K562 (cell line): ENCODE measurements around the gene FGF22. TPM values are rescaled to one million over a fixed set of nuclear protein-coding genes. Genes with fewer than 3 reads are reported as not detected.
A peak's percentile ranks its signal among the peaks of the same experiment; 100 is the strongest.

ENCODE experiments used
- ATF2 ChIP-seq: sonication (generic); formaldehyde crosslinking; IDR thresholded peaks from 2 replicates; pipeline ENCODE4 v1.8.1; 2022; ENCODE audit warnings: missing genetic modification reagents
- CBX1 ChIP-seq: sonication (generic); IDR thresholded peaks from 2 replicates; pipeline ENCODE4 v1.6.1; 2016; ENCODE audit warnings: antibody characterized with exemption, low read depth, mild to moderate bottlenecking
- CCNT2 ChIP-seq: IDR thresholded peaks from 2 replicates; pipeline ENCODE4 v1.6.1; 2011; ENCODE audit warnings: borderline replicate concordance, low read depth, mild to moderate bottlenecking, moderate library complexity, mixed read lengths, low read length; ENCODE audit not compliant: insufficient read length; ENCODE audit errors: extremely low read depth
- E2F6 ChIP-seq, 2 experiments: IDR thresholded peaks; 2 replicates each; pipeline ENCODE4 v1.6.1; 2011; ENCODE audit warnings: borderline replicate concordance in 1 of 2, control low read depth in 1 of 2, low read depth in 1 of 2, low read length in 1 of 2, mild to moderate bottlenecking in 1 of 2, mixed read lengths in 1 of 2, moderate library complexity in 1 of 2; ENCODE audit not compliant: insufficient read depth in 1 of 2, insufficient read length in 1 of 2, poor library complexity in 1 of 2, severe bottlenecking in 1 of 2; ENCODE audit errors: extremely low read depth in 1 of 2
- EGR1 ChIP-seq: fragments of 450-650 bp; conservative IDR thresholded peaks from 2 replicates; pipeline ENCODE4 v1.6.1; 2017; ENCODE audit warnings: mild to moderate bottlenecking
- ELF1 ChIP-seq: fragments of 200-800 bp; sonication (Bioruptor generic); IDR thresholded peaks from 2 replicates; pipeline ENCODE4 v1.6.1; 2016; ENCODE audit warnings: missing genetic modification characterization, missing compliant biosample characterization
- ERF ChIP-seq: fragments of 450-650 bp; formaldehyde crosslinking; IDR thresholded peaks from 2 replicates; pipeline ENCODE4 v1.4.0; 2020; ENCODE audit warnings: mild to moderate bottlenecking, mixed read lengths
- HMGN3 ChIP-seq: IDR thresholded peaks from 2 replicates; pipeline ENCODE4 v1.6.1; 2011; ENCODE audit warnings: borderline replicate concordance, low read depth, mild to moderate bottlenecking, mixed read lengths, low read length; ENCODE audit not compliant: insufficient read length; ENCODE audit errors: extremely low read depth
- HNRNPL ChIP-seq: fragments of 200-400 bp; formaldehyde crosslinking; IDR thresholded peaks from 2 replicates; pipeline ENCODE4 v1.6.1; 2017; ENCODE audit warnings: low read depth, mild to moderate bottlenecking, low read length
- ID3 ChIP-seq, 2 experiments: fragments of 250-450 bp in 1 of 2; fragments of 450-650 bp in 1 of 2; sonication (Bioruptor Pico) in 1 of 2; IDR thresholded peaks; 2 replicates each; pipeline versions ENCODE4 v1.6.1 to v1.8.0; 2016 to 2021; ENCODE audit warnings: mild to moderate bottlenecking in 2 of 2, moderate library complexity in 2 of 2, missing compliant biosample characterization in 1 of 2, missing genetic modification characterization in 1 of 2
- KLF13 ChIP-seq: fragments of 450-650 bp; IDR thresholded peaks from 2 replicates; pipeline ENCODE4 v1.6.1; 2016; ENCODE audit warnings: missing genetic modification characterization, low read depth, mild to moderate bottlenecking, missing compliant biosample characterization, moderate library complexity, borderline replicate concordance
- KLF16 ChIP-seq: IDR thresholded peaks from 2 replicates; pipeline ENCODE4 v1.6.1; 2016; ENCODE audit warnings: antibody characterized with exemption
- MCM7 ChIP-seq, 2 experiments: fragments of 450-650 bp; IDR thresholded peaks; 2 replicates each; pipeline ENCODE4 v1.6.1; 2016 to 2018
- POLR2G ChIP-seq: fragments of 200-400 bp; formaldehyde crosslinking; IDR thresholded peaks from 2 replicates; pipeline ENCODE4 v1.6.1; 2017; ENCODE audit warnings: low read depth, mild to moderate bottlenecking, antibody characterized with exemption, low read length, moderate library complexity
- RBBP5 ChIP-seq: fragments of 200-600 bp; sonication (generic); IDR thresholded peaks from 2 replicates; pipeline ENCODE4 v1.6.1; 2012; ENCODE audit warnings: borderline replicate concordance, mild to moderate bottlenecking, low read length, control low read depth, inconsistent platforms; ENCODE audit not compliant: insufficient read depth, poor library complexity, severe bottlenecking
- SUPT5H ChIP-seq: fragments of 450-650 bp; IDR thresholded peaks from 2 replicates; pipeline ENCODE4 v1.6.1; 2016
- TAF1 ChIP-seq: IDR thresholded peaks from 2 replicates; pipeline ENCODE4 v1.6.1; 2011; ENCODE audit warnings: mild to moderate bottlenecking, low read length, moderate library complexity; ENCODE audit not compliant: insufficient read depth, control insufficient read depth, severe bottlenecking; ENCODE audit errors: extremely low read depth
- YY1 ChIP-seq, 3 experiments: IDR thresholded peaks; 2 replicates each; pipeline ENCODE4 v1.6.1; 2011; ENCODE audit warnings: low read length in 2 of 3, mild to moderate bottlenecking in 2 of 3, moderate library complexity in 2 of 3, borderline replicate concordance in 1 of 3, control low read depth in 1 of 3, low read depth in 1 of 3; ENCODE audit not compliant: insufficient read depth in 3 of 3, insufficient replicate concordance in 2 of 3, control insufficient read depth in 1 of 3, insufficient read length in 1 of 3; ENCODE audit errors: extremely low read depth in 1 of 3
- ZBTB33 ChIP-seq: sonication (generic); formaldehyde crosslinking; IDR thresholded peaks from 2 replicates; pipeline ENCODE4 v1.8.1; 2023; ENCODE audit warnings: mild to moderate bottlenecking, missing genetic modification reagents
- polyA plus RNA-seq, 8 experiments: library from polyadenylated mRNA; depleted of rRNA in 4 of 8; stranded (reverse) in 5 of 8; unstranded in 3 of 8; fragments of >200 nt; fragmentation: Nextera tagmentation in 2 of 8; fragmentation: Illumina TruSeq in 1 of 8; extraction: Ambion mirVana in 2 of 8; extraction: Trizol in 1 of 8; gene quantifications; 2 replicates each; pipeline versions ENCODE4 v1.2.1 to v1.2.3, GENCODE V29; 2011 to 2014; ENCODE audit warnings: inconsistent platforms in 1 of 8, missing spikeins in 1 of 8
- total RNA-seq, 7 experiments: library from RNA; depleted of rRNA in 6 of 7; stranded (reverse); fragments of >200 nt in 6 of 7; fragmentation: Illumina TruSeq in 2 of 7; extraction: Trizol in 2 of 7; gene quantifications; 2 replicates each; pipeline versions ENCODE4 v1.2.1 to v1.2.3, GENCODE V29; 2011 to 2021; ENCODE audit warnings: low replicate concordance in 1 of 7

Gene FGF22
- total and polyA plus RNA-seq, 9 of the 15 experiments (the other 6 are each of a cell fraction or from before 2014, with no cell fraction given), result 0.14 to 2.2 (median 0.86) TPM; not detected in 4

GRCh38 chr19:662962-663681, 23.4 kb downstream of the FGF22 start, which contains the start of gene RNF126 (continued):
- TF ChIP-seq ZBTB33 (CRISPR knock-in tag), result peak; percentile 95
- peak; percentile 78 for TF ChIP-seq TAF1
- TF ChIP-seq MCM7 (IDR thresholded peaks at IDR 0.05), result no peak
- TF ChIP-seq HNRNPL, result no peak
- peak; percentile 66; the same call in 1 of the 2 replicates for TF ChIP-seq CBX1
- peak; percentile 42; the same call in 1 of the 2 replicates for TF ChIP-seq ERF (CRISPR knock-in tag)
- TF ChIP-seq SUPT5H, result 0 out of 2 replicates have a peak, but pooled peaks have one; percentile 40
- peak; percentile 65; the same call in 1 of the 2 replicates for TF ChIP-seq ELF1 (tag)
- TF ChIP-seq CCNT2, result peak; percentile 78
- peak; percentile 79 to 97 for TF ChIP-seq E2F6 (IDR thresholded peaks at IDR 0.05; ENCODE audit: borderline replicate concordance in 1 of 2, extremely low read depth in 1 of 2, insufficient read depth in 1 of 2, insufficient read length in 1 of 2, low read depth in 1 of 2, low read length in 1 of 2, poor library complexity in 1 of 2, severe bottlenecking in 1 of 2)
- no peak for TF ChIP-seq KLF13 (tag)
- TF ChIP-seq ID3 (CRISPR knock-in tag; IDR thresholded peaks at IDR 0.05), result no peak
- TF ChIP-seq ID3 (tag; IDR thresholded peaks at IDR 0.05), result peak; percentile 64; the same call in 1 of the 2 replicates
- TF ChIP-seq RBBP5, result peak; percentile 90
- TF ChIP-seq POLR2G, result peak; percentile 78
- peak; percentile 21; the same call in 1 of the 2 replicates for TF ChIP-seq EGR1
- TF ChIP-seq ATF2 (CRISPR knock-in tag), result no peak
- peak; percentile 49 to 78 (median 77) for TF ChIP-seq YY1 (IDR thresholded peaks at IDR 0.05; ENCODE audit: borderline replicate concordance in 1 of 3, control insufficient read depth in 1 of 3, extremely low read depth in 1 of 3, insufficient read depth in 3 of 3, insufficient read length in 1 of 3, insufficient replicate concordance in 2 of 3, low read depth in 1 of 3, low read length in 2 of 3)
- 0 out of 2 replicates have a peak, but pooled peaks have one; percentile 22 for TF ChIP-seq KLF16
- peak; percentile 72 for TF ChIP-seq HMGN3
